NCI-H2227 (cell line): ENCODE results near the gene ATP6AP2.

Source experiments
- DNase-seq: peaks from one replicate; lab custom pipeline; 2025; ENCODE audit not compliant: unreplicated experiment; lab: John Stamatoyannopoulos, UW

Gene ATP6AP2

GRCh38 chrX:40637687-40638086, 56.9 kb downstream of the ATP6AP2 start:
- DNase-seq = no peak

GRCh38 chrX:40644176-40644575, 63.4 kb downstream of the ATP6AP2 start:
- DNase-seq = no peak

GRCh38 chrX:40644821-40645358, 64.1 kb downstream of the ATP6AP2 start:
- DNase-seq = no peak

- DNase-seq = peak; percentile 53
Measured at GRCh38 chrX:40646489-40647306, 65.9 kb downstream of the ATP6AP2 start.

- DNase-seq = peak; percentile 99
Measured at GRCh38 chrX:40647307-40648197, 66.8 kb downstream of the ATP6AP2 start, which contains the start of gene CXorf38. Gene CXorf38 (minus strand): TSS chrX:40647561. CDS start chrX:40647520, 41 bp downstream.

- peak; percentile 79 for DNase-seq
Measured at GRCh38 chrX:40651620-40652223, 71.0 kb downstream of the ATP6AP2 start.

- no peak for DNase-seq
Measured at GRCh38 chrX:40652664-40653063, 71.9 kb downstream of the ATP6AP2 start.

GRCh38 chrX:40653535-40653934, 72.8 kb downstream of the ATP6AP2 start:
- DNase-seq = no peak
